ENCODE results near the gene TEX53. TPM values are rescaled to one million over a fixed set of nuclear protein-coding genes. Genes with fewer than 3 reads are reported as not detected.

Gene TEX53
- total RNA-seq, result not detected

DNA sequence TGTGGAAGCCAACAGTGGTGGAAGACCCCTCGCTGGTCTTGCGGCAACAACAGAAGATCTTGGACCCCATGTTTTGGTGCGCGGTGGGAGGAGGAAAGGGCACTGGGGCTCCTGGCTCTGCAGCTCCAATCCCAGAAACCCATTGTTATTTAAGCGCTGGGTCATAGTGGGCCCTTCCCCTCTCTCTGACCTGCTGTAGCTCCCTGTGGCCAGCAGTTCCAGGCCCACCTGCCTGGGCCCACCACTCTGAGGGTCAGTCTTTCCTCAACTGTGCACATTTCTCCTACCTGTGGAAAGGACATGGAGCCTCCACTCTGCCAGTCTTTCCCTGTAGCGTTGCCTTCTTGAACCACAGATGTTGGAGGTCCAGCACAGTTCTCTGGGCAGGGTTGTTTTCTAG, at the start of gene TEX53:
Gene TEX53 (minus strand): TSS at position 101 of the 400 bp plus-strand sequence. CDS start 31 bp downstream, at position 70.
- DNase-seq, result no peak

DNA sequence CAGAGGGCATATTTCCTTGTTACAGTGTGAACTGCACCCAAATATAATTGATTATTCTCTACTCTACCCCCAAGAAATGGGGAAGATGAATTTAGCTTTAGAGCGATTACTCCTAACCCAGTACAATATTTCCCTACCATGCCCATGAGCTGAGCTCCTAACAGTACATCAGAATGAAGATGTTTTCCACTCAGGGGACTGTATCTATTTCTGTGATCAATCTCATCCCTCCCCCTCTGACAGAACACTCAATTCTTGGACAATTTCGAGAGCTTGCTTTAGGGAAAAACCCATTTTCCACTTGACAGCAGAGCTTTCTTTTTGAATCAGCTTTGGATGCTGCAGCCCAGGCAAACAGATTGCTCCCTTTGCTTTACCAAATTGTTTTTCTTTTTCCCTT, 49.1 kb upstream of the TEX53 start:
- no peak for DNase-seq

DNA sequence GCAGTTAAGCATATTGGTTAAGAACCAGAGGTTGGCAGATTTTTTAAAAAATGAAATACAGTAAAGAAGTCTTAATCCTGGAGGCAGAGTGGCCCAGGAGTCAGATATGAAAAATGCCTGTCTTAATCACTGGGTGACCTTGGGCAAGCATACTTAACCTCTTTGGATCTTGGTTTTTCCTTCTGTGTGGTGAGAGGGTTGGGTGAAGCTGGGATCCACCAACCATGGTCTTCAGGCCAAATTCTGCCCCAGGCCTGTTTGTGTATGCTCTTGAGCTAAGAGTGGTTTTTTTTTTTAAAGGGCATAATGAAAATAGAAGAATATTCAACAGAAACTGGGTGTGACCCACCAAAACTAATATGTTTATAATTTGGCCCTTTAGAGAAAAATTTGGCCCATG, 44.4 kb upstream of the TEX53 start:
- no peak for DNase-seq

DNA sequence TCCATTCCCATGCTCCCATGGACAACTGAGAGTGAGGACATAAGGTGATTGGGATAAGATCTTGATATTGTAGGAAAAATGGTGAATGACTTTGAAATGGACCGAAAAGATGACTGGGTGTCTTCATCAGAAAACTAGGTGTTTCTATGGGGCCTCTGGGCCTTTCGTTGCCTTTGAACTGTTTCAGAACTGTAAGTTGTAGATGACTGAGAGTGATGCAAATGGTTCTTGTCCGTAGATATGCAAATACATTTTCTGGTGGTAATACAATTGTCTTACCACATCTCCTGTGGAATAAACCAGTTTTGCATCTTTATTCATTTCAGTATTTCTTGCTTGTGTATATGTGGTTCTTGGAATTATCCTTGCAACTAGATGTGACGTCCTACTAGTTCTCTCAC, 40.3 kb upstream of the TEX53 start:
- DNase-seq, result no peak

DNA sequence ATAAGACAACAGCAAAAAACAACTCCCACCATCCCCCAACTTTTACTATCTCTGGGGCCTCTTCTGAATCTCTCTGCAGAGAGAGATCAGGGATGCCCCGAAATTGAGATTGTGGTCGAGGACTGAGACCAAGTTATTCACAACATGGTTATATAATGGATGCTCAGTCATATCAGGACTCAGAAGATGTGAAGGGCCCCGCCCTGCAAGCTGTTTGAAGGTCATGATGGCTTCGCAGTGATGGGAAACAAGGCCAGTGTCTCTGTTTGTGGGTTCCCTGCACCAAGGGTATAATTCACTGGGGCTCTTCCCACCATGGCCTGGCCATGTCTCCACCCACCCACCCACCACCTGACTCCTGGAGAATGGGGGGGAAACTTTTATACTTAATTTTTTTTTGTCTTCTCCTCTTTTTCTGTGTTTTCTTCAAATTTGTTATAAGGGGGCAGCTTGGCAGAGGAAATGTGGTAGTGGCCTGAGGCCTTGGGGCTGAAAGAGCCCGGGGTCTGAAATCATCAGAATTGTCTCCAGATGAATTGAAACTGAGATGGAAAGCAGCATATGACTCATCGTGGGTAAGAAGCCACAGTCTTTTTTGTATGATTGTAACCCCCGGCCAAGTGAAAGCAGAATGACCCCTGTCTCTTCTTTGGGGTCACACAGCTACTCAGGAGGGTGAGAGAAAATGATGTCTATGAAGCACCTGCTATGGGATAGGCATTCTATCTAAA, 39.4 kb upstream of the TEX53 start:
- no peak for DNase-seq

DNA sequence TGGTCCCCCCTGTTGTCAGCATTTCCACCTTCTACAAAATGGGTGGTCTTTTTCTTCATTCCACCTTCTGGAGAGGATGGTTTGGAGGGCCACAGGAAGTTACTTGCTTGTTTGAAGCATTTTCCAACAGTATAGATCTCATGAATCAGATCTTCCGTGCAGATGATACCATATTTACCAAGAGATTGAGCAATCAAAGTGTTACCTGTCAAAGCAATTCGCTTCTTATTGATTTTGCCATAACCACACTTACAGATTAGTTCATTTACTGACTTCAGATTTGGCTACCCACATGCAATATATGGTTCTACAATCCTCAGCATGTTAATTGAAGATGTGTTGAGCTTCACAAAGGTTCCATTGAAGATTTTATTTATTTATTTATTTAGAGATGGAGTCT, 38.3 kb upstream of the TEX53 start:
- DNase-seq, result no peak

DNA sequence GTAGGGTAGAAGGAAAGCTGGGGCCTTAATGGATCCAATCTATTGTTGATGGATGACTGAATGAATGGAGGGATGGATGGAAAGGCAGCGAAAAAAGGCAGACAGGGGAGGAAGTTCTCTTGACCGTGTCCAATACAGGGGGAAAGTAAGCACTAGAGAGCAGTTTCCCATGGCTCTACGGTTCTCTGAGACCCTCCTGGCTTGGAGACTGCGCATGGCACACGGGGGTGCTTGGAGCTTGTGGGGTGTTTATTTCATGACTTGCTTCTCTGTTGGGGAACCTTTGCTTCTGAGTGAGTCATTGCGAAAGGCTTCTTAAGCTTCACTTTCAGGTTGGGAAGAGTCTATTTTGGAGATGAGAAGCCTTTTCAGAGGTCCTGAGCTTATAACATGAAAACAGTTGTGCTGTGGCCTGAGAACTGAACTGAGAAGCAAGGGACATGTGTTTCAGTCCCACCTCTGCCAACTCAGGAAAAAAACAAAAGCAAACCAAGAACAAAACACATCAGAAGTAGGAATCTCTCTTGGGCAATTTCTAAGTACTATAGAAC, 37.2 kb upstream of the TEX53 start:
- no peak for DNase-seq

DNA sequence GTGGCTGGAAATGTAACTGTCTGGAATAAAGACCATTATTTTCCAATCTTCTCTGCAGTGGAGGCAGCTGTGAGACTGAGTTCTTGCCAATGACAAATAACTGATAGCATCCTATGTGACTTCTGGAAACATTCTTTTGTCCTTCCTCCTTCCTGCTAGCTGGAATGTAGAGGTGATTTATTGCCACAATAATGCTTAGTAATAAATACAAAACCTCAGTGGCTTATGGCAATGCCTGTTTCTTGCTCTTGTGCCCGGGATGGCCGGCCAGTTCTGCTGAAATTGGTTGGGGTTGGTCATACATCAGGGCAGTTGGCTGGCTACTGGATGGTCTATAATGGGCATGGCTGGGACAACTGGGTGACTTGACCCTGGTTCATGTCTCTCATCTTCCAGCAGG, 36.5 kb upstream of the TEX53 start:
- no peak for DNase-seq

DNA sequence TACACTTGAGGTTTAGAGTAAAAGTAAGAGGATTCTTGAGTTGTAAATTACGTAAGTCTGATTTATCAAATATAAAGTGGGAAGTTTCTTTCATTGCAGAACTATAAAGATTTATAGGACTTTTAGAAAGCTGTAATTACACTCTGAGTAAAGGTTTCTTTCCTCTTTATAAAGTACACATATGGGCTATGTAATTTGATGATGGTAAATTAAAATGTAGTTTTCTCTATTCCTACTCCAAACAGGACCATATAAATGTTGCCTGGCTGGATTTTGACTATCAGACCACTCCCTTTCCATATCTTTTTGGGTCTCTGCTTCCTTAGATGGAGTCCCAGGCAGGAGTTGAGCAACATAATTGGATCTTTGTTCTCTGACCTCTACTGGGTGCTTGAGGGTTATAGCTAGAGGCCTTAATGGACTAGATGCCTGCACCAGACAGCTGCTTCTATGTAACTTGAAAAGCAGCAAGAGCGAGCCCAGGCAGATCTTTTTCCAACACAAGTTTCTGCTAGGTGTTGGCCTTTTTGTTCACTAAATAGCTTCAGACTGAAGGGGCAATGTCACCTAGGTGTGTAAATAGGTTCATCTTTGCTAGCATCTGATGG, 35.7 kb upstream of the TEX53 start:
- DNase-seq, result no peak

DNA sequence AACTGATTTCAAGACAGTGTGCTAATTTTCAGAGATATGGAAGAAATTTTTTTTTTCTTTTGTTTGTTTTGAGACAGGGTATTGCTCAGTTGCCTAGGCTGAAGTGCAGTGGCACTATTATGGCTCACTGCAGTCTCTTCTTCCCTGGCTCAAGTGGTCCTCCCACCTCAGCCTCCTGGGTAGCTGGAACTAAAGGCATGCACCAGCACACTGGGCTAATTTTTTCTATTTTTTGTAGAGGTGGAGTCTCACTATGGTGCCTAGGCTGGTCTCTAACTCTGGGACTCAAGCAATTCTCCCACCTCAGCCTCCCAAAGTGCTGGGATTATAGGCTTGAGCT, 34.3 kb upstream of the TEX53 start:
- no peak for DNase-seq

DNA sequence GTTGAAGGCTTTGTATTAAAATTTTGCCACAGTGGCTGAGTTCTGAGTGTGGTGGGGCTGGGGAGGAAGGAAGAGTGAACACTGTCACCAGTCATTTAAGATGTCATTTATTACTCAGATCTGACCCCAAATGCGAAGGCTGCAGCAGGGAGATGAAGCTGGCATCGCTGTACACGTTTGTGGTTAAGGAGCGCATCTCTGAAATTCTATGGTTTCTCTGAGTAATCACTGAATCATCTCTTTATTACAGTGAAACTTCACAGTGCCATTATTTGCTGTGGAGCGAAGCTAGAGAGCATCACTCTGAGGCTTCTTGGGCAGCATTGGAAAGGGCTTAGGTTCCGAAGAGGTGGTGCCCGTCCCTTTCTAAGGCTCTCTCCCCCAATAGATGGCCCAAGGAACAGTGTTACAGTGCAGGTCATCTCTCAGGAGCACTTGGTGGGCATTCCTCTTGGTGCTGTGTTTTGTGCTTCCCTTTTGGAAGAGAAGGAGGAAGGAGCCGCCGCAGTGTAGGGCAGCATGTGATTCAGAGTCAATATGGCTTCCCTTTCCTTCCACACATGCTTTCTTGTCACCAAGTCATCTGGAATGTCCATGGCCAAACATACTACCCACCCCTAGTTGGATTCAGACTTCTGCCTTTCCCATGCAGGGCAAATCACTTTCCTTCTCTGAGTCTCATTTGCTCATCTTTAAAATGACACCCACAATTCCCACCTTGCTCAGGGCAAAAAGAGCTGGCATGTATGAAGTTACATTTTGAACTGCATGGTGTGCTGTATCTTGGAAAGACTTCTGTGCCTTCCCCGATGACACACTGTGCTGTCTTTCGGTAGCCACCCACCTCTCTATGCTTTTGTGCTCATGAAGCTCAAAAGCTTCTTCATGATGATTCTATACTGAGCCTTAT, 33.7 kb upstream of the TEX53 start:
- DNase-seq, result peak; percentile 32

DNA sequence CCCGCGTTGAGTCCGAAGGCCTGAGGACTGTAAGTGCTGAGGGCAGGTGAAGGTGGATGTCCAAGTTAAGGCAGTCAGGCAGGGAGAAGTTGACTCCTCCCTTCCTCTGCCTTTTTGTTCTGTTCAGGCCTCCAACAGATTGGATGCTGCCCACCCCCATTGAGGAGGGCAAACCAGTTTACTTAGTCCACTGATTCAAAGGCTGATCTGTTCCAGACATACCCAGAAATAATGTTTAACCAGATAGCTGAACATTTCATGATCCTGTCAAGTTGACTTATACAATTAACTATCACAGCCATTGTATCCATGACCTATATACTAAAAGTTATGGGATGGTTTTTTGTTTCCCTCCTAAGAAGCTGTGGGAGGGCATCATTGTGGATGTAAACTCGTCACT, 32.7 kb upstream of the TEX53 start:
- no peak for DNase-seq

DNA sequence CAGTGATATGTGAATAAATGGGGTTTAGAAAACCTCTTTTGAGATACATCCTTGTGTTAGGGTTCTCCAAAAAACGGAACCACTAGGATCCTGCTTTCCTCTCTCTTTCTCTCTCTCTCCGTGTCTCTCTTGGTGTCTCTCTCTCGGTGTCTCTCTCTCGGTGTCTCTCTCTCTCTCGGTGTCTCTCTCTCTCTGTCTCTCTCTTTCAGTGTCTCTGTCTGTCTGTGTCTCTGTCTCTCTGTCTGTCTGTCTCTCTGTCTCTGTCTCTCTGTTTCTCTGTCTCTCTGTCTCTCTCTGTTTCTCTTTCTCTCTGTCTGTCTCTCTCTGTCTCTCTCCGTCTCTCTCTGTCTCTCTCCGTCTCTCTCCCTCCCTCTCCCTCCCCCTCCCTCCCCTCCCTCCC, 32.2 kb upstream of the TEX53 start:
- no peak for DNase-seq

DNA sequence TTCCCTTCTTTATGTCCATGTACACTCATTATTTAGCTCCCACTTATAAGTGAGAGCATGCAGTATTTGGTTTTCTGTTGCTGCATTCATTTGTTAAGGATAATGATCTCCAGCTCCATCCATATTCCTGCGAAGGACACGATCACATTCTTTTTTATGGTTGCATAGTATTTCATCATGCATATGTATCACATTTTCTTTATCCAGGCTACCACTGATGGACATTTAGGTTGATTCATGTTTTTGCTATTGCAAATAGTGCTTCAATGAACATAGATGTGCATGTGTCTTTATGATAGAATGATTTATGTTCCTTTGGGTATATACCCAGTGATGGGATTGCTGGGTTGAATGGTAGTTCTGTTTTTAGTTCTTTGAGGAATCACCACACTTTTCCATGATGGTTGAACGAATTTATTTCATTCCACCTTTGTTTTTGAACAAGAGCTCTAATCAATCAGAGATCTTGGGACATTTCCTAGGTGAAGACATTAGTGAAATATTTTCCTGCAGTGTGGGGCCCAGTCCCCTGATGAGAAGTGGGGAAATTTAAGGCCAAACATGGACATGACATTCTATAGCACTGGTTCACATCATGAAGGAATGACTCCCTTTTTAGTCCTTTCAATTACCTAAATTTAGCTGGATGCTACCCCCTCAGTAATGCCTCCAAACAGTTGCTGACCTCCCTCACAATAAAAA, 31.5 kb upstream of the TEX53 start:
- no peak for DNase-seq

DNA sequence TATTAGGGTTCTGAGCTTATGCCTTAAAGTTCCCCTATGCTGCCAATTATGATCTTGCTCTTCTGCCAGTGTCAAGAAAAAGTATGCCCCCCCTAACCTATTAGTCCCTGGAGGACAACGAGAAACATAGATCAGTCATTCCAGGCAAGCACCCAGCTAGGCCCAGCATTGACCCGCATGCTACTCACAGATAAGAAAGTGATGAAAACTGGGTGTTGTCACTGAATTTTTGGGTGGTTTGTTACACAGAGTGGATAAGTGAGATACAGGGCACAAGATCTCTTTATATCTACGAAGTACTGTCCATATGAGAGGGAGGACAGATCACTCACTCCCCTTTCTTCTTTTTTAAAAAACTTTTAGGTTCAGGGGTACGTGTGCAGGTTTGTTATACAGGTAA, 30.8 kb upstream of the TEX53 start:
- no peak for DNase-seq

DNA sequence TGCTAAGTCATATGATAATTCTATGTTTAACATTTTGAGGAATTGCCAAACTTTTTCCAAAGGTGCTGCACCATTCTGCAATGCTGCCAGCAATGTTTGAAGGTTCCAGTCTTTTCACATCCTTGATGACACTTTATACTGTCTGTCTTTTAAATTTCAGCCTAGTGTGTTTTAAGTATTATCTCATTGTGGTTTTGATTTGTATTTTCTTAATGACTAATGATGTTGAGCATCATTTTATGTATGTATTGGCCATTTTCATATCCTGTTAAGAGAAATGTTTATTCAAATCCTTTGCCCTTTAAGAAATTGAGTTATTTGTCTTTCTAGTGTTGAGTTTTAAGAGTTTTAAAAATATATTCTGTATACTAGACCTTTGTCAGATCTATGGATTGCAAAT, 29.4 kb upstream of the TEX53 start:
- DNase-seq, result no peak

DNA sequence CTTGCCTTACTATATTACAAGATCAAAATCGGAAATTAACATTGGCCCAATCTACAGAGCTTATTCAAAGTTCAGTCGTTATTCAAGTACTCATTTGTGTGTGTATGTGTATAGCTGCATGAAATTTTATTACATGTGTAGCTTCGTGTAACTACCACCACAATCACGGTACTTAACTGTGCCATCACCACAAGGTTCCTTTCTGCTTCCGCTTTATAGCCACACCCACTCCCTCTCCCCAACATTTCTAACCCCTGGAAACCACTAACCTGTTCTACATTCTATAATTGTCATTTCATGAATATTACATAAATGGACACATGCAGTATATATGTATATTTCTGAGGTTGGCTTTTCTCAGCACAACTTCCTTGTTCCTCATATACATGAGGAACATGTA, 28.3 kb upstream of the TEX53 start:
- no peak for DNase-seq

DNA sequence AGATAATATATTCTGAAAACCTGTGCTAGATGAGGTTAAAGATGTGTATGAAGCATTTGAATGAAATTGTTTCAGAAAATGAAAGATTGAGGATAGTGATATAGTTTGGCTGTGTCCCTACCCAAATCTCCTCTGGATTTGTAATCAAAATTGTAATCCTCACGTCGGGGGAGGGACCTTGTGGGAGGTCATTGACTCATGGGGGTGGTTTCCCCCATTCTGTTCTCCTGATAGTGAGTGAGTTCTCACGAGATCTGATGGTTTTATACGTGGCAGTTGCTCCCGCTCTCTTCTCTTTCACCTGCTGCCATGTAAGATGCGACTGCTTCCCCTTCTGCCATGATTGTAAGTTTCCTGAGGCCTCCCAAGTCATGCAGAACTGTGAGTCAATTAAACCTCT, 26.4 kb upstream of the TEX53 start:
- no peak for DNase-seq

DNA sequence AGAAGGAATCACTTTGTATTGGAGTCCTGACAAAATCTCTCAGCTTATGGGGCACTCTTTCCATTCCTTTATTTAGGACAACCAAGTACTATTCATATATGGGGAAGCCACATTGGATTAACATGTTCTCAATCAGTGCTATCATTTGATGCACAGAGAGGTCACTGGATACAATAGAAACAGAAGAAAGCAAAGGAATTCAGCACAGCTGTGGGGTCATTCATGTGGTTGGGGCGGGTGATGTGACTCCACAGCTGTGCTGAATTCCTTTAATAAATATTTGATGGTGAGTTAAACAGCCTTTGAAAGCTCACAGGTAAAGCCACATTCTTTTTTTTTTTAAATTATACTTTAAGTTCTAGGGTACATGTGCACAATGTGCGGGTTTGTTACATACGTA, 25.2 kb upstream of the TEX53 start:
- no peak for DNase-seq

DNA sequence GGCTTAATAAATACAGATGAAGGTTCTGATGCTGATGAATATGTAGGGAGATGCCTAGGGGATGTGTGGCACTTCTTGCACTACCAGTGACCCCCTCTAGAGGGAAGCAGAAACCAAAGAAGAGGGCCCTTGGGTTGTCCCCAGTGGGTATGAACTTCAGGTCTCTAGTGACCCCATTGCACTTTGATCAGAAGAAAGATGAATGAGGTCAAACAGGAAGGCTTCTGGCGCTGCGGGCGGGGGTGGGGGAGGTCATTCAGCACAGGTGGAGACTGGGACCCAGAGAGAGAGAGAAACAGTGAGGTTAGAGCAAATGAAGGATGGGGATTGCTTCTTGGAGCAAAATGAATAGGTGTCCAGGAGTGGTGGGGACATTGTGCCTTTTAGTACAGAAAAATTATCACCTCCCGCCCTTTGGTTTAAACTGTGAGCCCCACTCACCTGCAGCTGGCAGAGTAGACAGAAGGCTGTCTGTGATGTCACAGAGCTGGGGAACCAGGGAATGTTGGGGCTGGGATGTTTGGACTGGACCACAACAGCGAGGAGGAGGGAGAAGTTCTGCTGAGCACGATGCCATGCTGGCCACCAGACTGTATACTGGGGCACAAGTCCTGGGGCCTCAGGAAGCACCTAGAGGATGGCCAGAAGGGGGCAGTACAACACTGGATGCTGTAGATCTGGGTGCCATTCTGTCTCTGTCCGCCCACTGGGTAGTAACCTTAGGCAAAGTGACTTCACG, 24.2 kb upstream of the TEX53 start, which contains the start of gene TEX48:
Gene TEX48 (minus strand): TSS at position 599 of the 739 bp plus-strand sequence. CDS start 10,469 bp downstream, outside the sequence.
- peak; percentile 61 for DNase-seq

DNA sequence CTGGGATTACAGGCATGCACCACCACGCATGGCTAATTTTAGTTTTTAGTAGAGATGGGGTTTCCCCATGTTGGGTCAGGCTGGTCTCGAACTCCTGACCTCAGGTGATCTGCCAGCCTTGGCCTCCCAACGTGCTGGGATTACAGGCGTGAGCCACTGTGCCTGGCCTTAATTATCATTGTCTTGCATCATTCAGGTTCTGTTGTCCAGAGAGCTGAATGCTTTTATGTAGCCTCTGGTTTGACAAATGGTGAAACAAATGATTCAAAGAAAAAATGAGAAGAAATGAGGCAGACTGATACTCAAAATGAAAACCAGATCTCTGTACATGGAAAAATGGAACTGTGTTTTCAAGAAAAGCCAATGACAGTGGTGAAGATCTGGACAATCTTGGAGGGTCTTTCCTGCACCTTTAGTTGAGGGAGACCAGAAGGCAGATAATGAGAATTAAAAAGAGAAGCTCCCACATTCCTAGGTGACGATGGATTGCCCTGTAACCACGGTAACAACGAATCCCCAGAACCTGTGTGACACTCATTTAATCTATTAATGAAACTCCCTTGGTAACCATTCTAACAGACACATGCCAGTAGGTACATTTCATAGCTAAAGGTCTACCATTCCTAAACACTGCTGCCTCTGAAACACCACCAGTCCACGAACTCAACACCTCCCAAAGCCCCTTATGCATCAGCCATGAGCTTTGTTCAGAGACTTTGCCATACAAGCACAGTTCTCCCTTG, 22.8 kb upstream of the TEX53 start:
- DNase-seq, result no peak

Data from effector CD4-positive, alpha-beta T cell (primary cell).